Posterior cingulate gyrus (tissue), 11 donors: Measurements from ENCODE around the gene AUTS2.
A peak's percentile ranks its signal among the peaks of the same experiment; 100 is the strongest.

Source experiments
- DNase-seq, 10 donors: peaks; one replicate each; pipeline versions ENCODE4 v3.0.0 to v3.0.0-alpha.2; 2020 to 2021; ENCODE audit warnings: mixed read lengths in 3 of 10
- intact Hi-C: fragments of 100-400 bp; cut with DNase I; formaldehyde crosslinking; loops from one replicate; pipeline ENCODE4 v1.15.1; 2023

AUTS2 gene

GRCh38 chr7:70512761-70513160 is 914.5 kb downstream of the AUTS2 start:
- intact Hi-C loops = no loop called here
- no peak for DNase-seq

GRCh38 chr7:70520611-70521010 is 922.3 kb downstream of the AUTS2 start:
- intact Hi-C loops = no loop called here
- no peak for DNase-seq

- DNase-seq = no peak
- intact Hi-C loops = no loop called here
These were observed 925.1 kb downstream of the AUTS2 start for GRCh38 chr7:70523249-70523988.

- no peak for DNase-seq
- intact Hi-C loops = no loop called here
These were observed 925.7 kb downstream of the AUTS2 start for GRCh38 chr7:70523989-70524351.

GRCh38 chr7:70525991-70526390 is 927.7 kb downstream of the AUTS2 start:
- intact Hi-C loops = no loop called here
- no peak for DNase-seq

- intact Hi-C loops = no loop called here
- DNase-seq = no peak
These were observed 929.3 kb downstream of the AUTS2 start for GRCh38 chr7:70527520-70528115.

GRCh38 chr7:70529436-70529835 is 931.2 kb downstream of the AUTS2 start:
- DNase-seq = no peak
- intact Hi-C loops = no loop called here

- intact Hi-C loops = no loop called here
- no peak for DNase-seq
These were observed 931.8 kb downstream of the AUTS2 start for GRCh38 chr7:70529914-70530585.

- peak in 1 of 10 donors; percentile 81 for DNase-seq
- intact Hi-C loops = no loop called here
These were observed 935.3 kb downstream of the AUTS2 start for GRCh38 chr7:70533614-70534013.

GRCh38 chr7:70539205-70539604 is 940.9 kb downstream of the AUTS2 start:
- peak in 1 of 10 donors; percentile 15 for DNase-seq
- intact Hi-C loops = no loop called here

- peak in 8 of 10 donors; percentile 24 to 89 (median 54) for DNase-seq
- intact Hi-C loops = no loop called here
These were observed 941.3 kb downstream of the AUTS2 start for GRCh38 chr7:70539617-70540016.

GRCh38 chr7:70540641-70541040 is 942.4 kb downstream of the AUTS2 start:
- intact Hi-C loops = no loop called here
- no peak for DNase-seq

GRCh38 chr7:70542750-70543376 is 944.6 kb downstream of the AUTS2 start:
- DNase-seq = no peak
- intact Hi-C loops = no loop called here

- DNase-seq = no peak
- intact Hi-C loops = no loop called here
These were observed 945.7 kb downstream of the AUTS2 start for GRCh38 chr7:70544016-70544415.

- intact Hi-C loops = no loop called here
- DNase-seq = no peak
These were observed 946.9 kb downstream of the AUTS2 start for GRCh38 chr7:70545214-70545613.

- no peak for DNase-seq
- intact Hi-C loops = no loop called here
These were observed 953.9 kb downstream of the AUTS2 start for GRCh38 chr7:70552141-70552540.

GRCh38 chr7:70553364-70553763 is 955.1 kb downstream of the AUTS2 start:
- DNase-seq = peak in 2 of 10 donors; percentile 23 to 27
- intact Hi-C loops = no loop called here

- DNase-seq = no peak
- intact Hi-C loops = no loop called here
These were observed 956.4 kb downstream of the AUTS2 start for GRCh38 chr7:70554646-70555045.

GRCh38 chr7:70556761-70557160 is 958.5 kb downstream of the AUTS2 start:
- no peak for DNase-seq
- intact Hi-C loops = no loop called here

GRCh38 chr7:70557338-70557737 is 959.1 kb downstream of the AUTS2 start:
- DNase-seq = no peak
- intact Hi-C loops = no loop called here

- intact Hi-C loops = no loop called here
These were observed 961.5 kb downstream of the AUTS2 start for GRCh38 chr7:70559815-70560214.

More at GRCh38 chr7:70559815-70560214, 961.5 kb downstream of the AUTS2 start:
- no peak for DNase-seq
